HG02610 (cell line): ENCODE results near the gene HIVEP3.
A peak's percentile ranks its signal among the peaks of the same experiment; 100 is the strongest.

Source experiments
- ATAC-seq: cut with Tn5 transposase; IDR thresholded peaks from one replicate; pipeline ENCODE4 v1.9.1; 2021; ENCODE audit warnings: mild to moderate bottlenecking, moderate library complexity; ENCODE audit not compliant: unreplicated experiment

The HIVEP3 gene

GRCh38 chr1:41528106-41528505 is 390.6 kb downstream of the HIVEP3 start:
- no peak for ATAC-seq

- no peak for ATAC-seq
Observed at GRCh38 chr1:41526956-41527561, 391.7 kb downstream of the HIVEP3 start.

- no peak for ATAC-seq
Observed at GRCh38 chr1:41525891-41526587, 392.7 kb downstream of the HIVEP3 start.

GRCh38 chr1:41524676-41525675 is 393.7 kb downstream of the HIVEP3 start:
- ATAC-seq, result no peak

- ATAC-seq, result no peak
Observed at GRCh38 chr1:41523949-41524675, 394.6 kb downstream of the HIVEP3 start.

- ATAC-seq, result no peak
Observed at GRCh38 chr1:41523071-41523470, 395.7 kb downstream of the HIVEP3 start.

GRCh38 chr1:41521766-41522165 is 397.0 kb downstream of the HIVEP3 start:
- no peak for ATAC-seq

- no peak for ATAC-seq
Observed at GRCh38 chr1:41520951-41521752, 397.6 kb downstream of the HIVEP3 start.

GRCh38 chr1:41519667-41520066 is 399.1 kb downstream of the HIVEP3 start:
- no peak for ATAC-seq

GRCh38 chr1:41518471-41518870 is 400.3 kb downstream of the HIVEP3 start:
- ATAC-seq, result no peak

- no peak for ATAC-seq
Observed at GRCh38 chr1:41517062-41517438, 401.7 kb downstream of the HIVEP3 start.

GRCh38 chr1:41516168-41517061 is 402.3 kb downstream of the HIVEP3 start:
- peak; percentile 76 for ATAC-seq

- no peak for ATAC-seq
Observed at GRCh38 chr1:41515778-41516167, 402.9 kb downstream of the HIVEP3 start.

- ATAC-seq, result no peak
Observed at GRCh38 chr1:41515131-41515678, 403.5 kb downstream of the HIVEP3 start.

- ATAC-seq, result no peak
Observed at GRCh38 chr1:41514381-41514780, 404.3 kb downstream of the HIVEP3 start.

- no peak for ATAC-seq
Observed at GRCh38 chr1:41513383-41513735, 405.4 kb downstream of the HIVEP3 start.

GRCh38 chr1:41512701-41513382 is 405.9 kb downstream of the HIVEP3 start:
- no peak for ATAC-seq

- no peak for ATAC-seq
Observed at GRCh38 chr1:41511239-41511540, 407.5 kb downstream of the HIVEP3 start.
